BLaER1 treated with 17β-estradiol and CSF1 and Interleukin-3, amounts not matched to agents 10 nM and 100 nM (cell line): Measurements from ENCODE around the gene P2RX6.

ENCODE experiments used
- H3K27ac ChIP-seq, 11 experiments: shearing (Covaris generic); formaldehyde crosslinking; 2 replicates each; pipeline ENCODE4 v1.8.1; 2022
- H3K27me3 ChIP-seq, 11 experiments: shearing (Covaris generic); formaldehyde crosslinking; 2 replicates each; pipeline ENCODE4 v1.8.1; 2022
- H3K36me3 ChIP-seq, 11 experiments: shearing (Covaris generic); formaldehyde crosslinking; 2 replicates each; pipeline ENCODE4 v1.8.1; 2022
- H3K4me1 ChIP-seq, 10 experiments: shearing (Covaris generic); formaldehyde crosslinking; 2 replicates each; pipeline ENCODE4 v1.8.1; 2022
- H3K4me2 ChIP-seq, 11 experiments: shearing (Covaris generic); formaldehyde crosslinking; 2 replicates each; pipeline ENCODE4 v1.8.1; 2022
- H3K4me3 ChIP-seq, 10 experiments: shearing (Covaris generic); formaldehyde crosslinking; 2 replicates each; pipeline ENCODE4 v1.8.1; 2022
- H3K9ac ChIP-seq, 11 experiments: shearing (Covaris generic); formaldehyde crosslinking; 2 replicates each; pipeline ENCODE4 v1.8.1; 2022
- H3K9me3 ChIP-seq, 11 experiments: shearing (Covaris generic); formaldehyde crosslinking; replicated peaks in 1 of 11; 2 replicates each; pipeline ENCODE4 v1.8.1; 2022
- H4K20me1 ChIP-seq, 11 experiments: shearing (Covaris generic); formaldehyde crosslinking; 2 replicates each; pipeline ENCODE4 v1.8.1; 2022
- Cebpa-rat ChIP-seq, 11 experiments: shearing (Covaris generic); IDR thresholded peaks; 2 replicates each; pipeline ENCODE4 v1.8.1; 2022

The P2RX6 gene

GRCh38 chr22:20985720-20986119 lies 29.2 kb upstream of the P2RX6 start:
- no peak overlapping the region for H3K27ac ChIP-seq
- peaks cover 0 to 41% (median 13%) of the 10 kb centered on the region in 11 experiments; a peak in 11 of 22 replicates for H4K20me1 ChIP-seq
- H3K4me1 ChIP-seq = peaks cover 35 to 46% (median 42%) of the 10 kb centered on the region in 10 experiments
- TF ChIP-seq Cebpa-rat (IDR thresholded peaks at IDR 0.05) = no peak
- peak overlapping the region in 1 of 11 experiments; percentile 25; a peak in 1 of 22 replicates for H3K9ac ChIP-seq
- H3K36me3 ChIP-seq = peaks cover 33 to 65% (median 46%) of the 10 kb centered on the region in 11 experiments
- H3K27me3 ChIP-seq = no peaks in the 10 kb centered on the region
- H3K4me2 ChIP-seq = no peak overlapping the region
- no peaks in the 10 kb centered on the region for H3K9me3 ChIP-seq
- no peak overlapping the region for H3K4me3 ChIP-seq

GRCh38 chr22:20986365-20986764 lies 28.6 kb upstream of the P2RX6 start:
- Histone ChIP-seq H3K9me3 (no peaks in the 10 kb centered on the region), H3K4me2 (no peak overlapping the region), H3K9ac (no peak overlapping the region), H3K36me3 (peaks cover 38 to 72% (median 52%) of the 10 kb centered on the region in 11 experiments), H3K27me3 (no peaks in the 10 kb centered on the region), H3K4me1 (peaks cover 29 to 39% (median 36%) of the 10 kb centered on the region in 10 experiments), H3K4me3 (no peak overlapping the region), H3K27ac (no peak overlapping the region), H4K20me1 (peaks cover 0 to 48% (median 16%) of the 10 kb centered on the region in 11 experiments; a peak in 11 of 22 replicates)
- no peak for TF ChIP-seq Cebpa-rat (IDR thresholded peaks at IDR 0.05)

- no peak overlapping the region for H3K4me3 ChIP-seq
- H3K36me3 ChIP-seq = peaks cover 48 to 82% (median 62%) of the 10 kb centered on the region in 11 experiments
- no peaks in the 10 kb centered on the region for H3K9me3 ChIP-seq
- peaks cover 0 to 58% (median 16%) of the 10 kb centered on the region in 11 experiments; a peak in 11 of 22 replicates for H4K20me1 ChIP-seq
- no peaks in the 10 kb centered on the region for H3K27me3 ChIP-seq
- no peak for TF ChIP-seq Cebpa-rat (IDR thresholded peaks at IDR 0.05)
- H3K27ac ChIP-seq = no peak overlapping the region
- no peak overlapping the region; a peak in 1 of 22 replicates for H3K9ac ChIP-seq
- peaks cover 27 to 36% (median 33%) of the 10 kb centered on the region in 10 experiments for H3K4me1 ChIP-seq
- no peak overlapping the region for H3K4me2 ChIP-seq
These were observed 27.6 kb upstream of the P2RX6 start for GRCh38 chr22:20987375-20987774.

GRCh38 chr22:20988573-20989322 lies 26.2 kb upstream of the P2RX6 start:
- H3K4me2 ChIP-seq = peak overlapping the region in 10 of 11 experiments; percentile 31 to 70 (median 60); a peak in 19 of 22 replicates
- peak overlapping the region in 10 of 11 experiments; percentile 2 to 62 (median 44); a peak in 10 of 22 replicates for H3K9ac ChIP-seq
- H4K20me1 ChIP-seq = peaks cover 0 to 72% (median 16%) of the 10 kb centered on the region in 11 experiments; a peak in 11 of 22 replicates
- H3K4me3 ChIP-seq = no peak overlapping the region
- 0 out of 22 replicates have a peak overlapping the region, but pooled peaks of 1 of the 11 experiments have one; percentile 16 for H3K27ac ChIP-seq
- H3K36me3 ChIP-seq = peaks cover 60 to 91% (median 76%) of the 10 kb centered on the region in 11 experiments
- no peaks in the 10 kb centered on the region for H3K27me3 ChIP-seq
- no peaks in the 10 kb centered on the region for H3K9me3 ChIP-seq
- TF ChIP-seq Cebpa-rat (IDR thresholded peaks at IDR 0.05) = no peak
- peaks cover 16 to 24% (median 21%) of the 10 kb centered on the region in 10 experiments for H3K4me1 ChIP-seq

GRCh38 chr22:20989323-20990138 lies 25.4 kb upstream of the P2RX6 start:
- peak overlapping the region; percentile 2 to 62 (median 44); a peak in 13 of 22 replicates for H3K9ac ChIP-seq
- TF ChIP-seq Cebpa-rat (IDR thresholded peaks at IDR 0.05) = no peak

GRCh38 chr22:20990184-20991180 lies 24.5 kb upstream of the P2RX6 start:
- H3K9me3 ChIP-seq = no peaks in the 10 kb centered on the region
- H3K4me1 ChIP-seq = peaks cover 12 to 21% (median 19%) of the 10 kb centered on the region in 10 experiments
- no peaks in the 10 kb centered on the region for H3K27me3 ChIP-seq
- TF ChIP-seq Cebpa-rat (IDR thresholded peaks at IDR 0.05) = no peak
- H3K4me2 ChIP-seq = peak overlapping the region in 9 of 11 experiments; percentile 54 to 70 (median 62); a peak in 13 of 22 replicates
- peaks cover 0 to 86% (median 16%) of the 10 kb centered on the region in 11 experiments; a peak in 11 of 22 replicates for H4K20me1 ChIP-seq
- H3K27ac ChIP-seq = peak overlapping the region in 2 of 11 experiments; percentile 13 to 16; a peak in 2 of 22 replicates
- peak overlapping the region in 9 of 11 experiments; percentile 15 to 50 (median 44); a peak in 8 of 22 replicates for H3K9ac ChIP-seq
- H3K4me3 ChIP-seq = no peak overlapping the region
- peaks cover 52 to 90% (median 80%) of the 10 kb centered on the region in 11 experiments for H3K36me3 ChIP-seq

More at GRCh38 chr22:20989323-20990138, 25.4 kb upstream of the P2RX6 start:
- Histone ChIP-seq H3K9me3 (no peaks in the 10 kb centered on the region), H4K20me1 (peaks cover 0 to 79% (median 16%) of the 10 kb centered on the region in 11 experiments; a peak in 11 of 22 replicates), H3K27me3 (no peaks in the 10 kb centered on the region), H3K36me3 (peaks cover 57 to 91% (median 82%) of the 10 kb centered on the region in 11 experiments), H3K4me2 (peak overlapping the region in 10 of 11 experiments; percentile 31 to 70 (median 60); a peak in 19 of 22 replicates), H3K4me1 (peaks cover 12 to 21% (median 19%) of the 10 kb centered on the region in 10 experiments), H3K27ac (peak overlapping the region in 2 of 11 experiments; percentile 13 to 16; a peak in 3 of 22 replicates), H3K4me3 (no peak overlapping the region)

- Histone ChIP-seq H3K27me3 (no peaks in the 10 kb centered on the region), H3K36me3 (peaks cover 45 to 91% (median 83%) of the 10 kb centered on the region in 11 experiments), H3K4me3 (no peak overlapping the region), H3K4me2 (no peak overlapping the region), H3K27ac (no peak overlapping the region), H3K4me1 (peaks cover 12 to 21% (median 19%) of the 10 kb centered on the region in 10 experiments), H4K20me1 (peaks cover 0 to 90% (median 14%) of the 10 kb centered on the region in 11 experiments; a peak in 12 of 22 replicates), H3K9me3 (no peaks in the 10 kb centered on the region), H3K9ac (peak overlapping the region in 2 of 11 experiments; percentile 1 to 5; a peak in 1 of 22 replicates)
- no peak for TF ChIP-seq Cebpa-rat (IDR thresholded peaks at IDR 0.05)
These were observed 23.5 kb upstream of the P2RX6 start for GRCh38 chr22:20991252-20992055.
